ENCODE results near the gene IL17RB.

DNA sequence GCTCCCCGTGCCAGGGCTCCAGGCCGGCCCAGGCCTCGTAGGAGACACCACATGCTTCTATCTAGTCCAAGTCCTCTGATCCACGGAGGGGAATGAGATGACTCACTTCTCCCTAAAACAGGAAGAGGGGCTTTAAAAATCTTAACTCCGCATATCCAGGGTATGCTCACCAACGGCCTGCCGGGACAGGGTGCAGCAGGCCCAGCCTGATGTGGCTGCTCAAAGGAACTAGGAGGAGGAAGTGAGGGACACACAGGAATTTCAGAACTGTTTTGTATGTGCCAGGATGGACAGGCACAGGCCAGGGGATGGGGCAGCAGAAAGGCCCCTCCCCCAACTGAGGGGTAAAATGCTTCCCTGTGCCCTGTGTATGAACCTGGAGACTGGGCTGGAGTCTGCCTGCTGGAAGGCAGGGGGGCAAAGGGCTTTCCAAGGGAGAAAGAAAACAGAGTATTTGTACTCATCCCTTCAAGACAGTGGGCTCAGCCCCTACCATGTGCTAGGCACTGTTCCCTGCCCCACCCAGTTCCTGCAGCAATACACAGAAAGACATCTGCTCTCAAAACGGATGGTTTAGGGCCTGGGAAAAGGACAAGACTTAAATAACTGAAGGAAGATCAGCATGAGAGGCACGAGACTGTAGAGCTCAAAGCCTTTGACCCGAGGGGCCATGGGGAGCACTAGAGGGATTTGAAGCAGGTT lies 22.3 kb upstream of the IL17RB start:
- no peak for TF ChIP-seq EZH2phosphoT487 (IDR thresholded peaks at IDR 0.05; ENCODE audit: borderline replicate concordance, low read depth, low read length)
- TF ChIP-seq, protein P1, sequence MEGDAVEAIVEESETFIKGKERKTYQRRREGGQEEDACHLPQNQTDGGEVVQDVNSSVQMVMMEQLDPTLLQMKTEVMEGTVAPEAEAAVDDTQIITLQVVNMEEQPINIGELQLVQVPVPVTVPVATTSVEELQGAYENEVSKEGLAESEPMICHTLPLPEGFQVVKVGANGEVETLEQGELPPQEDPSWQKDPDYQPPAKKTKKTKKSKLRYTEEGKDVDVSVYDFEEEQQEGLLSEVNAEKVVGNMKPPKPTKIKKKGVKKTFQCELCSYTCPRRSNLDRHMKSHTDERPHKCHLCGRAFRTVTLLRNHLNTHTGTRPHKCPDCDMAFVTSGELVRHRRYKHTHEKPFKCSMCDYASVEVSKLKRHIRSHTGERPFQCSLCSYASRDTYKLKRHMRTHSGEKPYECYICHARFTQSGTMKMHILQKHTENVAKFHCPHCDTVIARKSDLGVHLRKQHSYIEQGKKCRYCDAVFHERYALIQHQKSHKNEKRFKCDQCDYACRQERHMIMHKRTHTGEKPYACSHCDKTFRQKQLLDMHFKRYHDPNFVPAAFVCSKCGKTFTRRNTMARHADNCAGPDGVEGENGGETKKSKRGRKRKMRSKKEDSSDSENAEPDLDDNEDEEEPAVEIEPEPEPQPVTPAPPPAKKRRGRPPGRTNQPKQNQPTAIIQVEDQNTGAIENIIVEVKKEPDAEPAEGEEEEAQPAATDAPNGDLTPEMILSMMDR (conservative IDR thresholded peaks at IDR 0.05; ENCODE audit: low read length), result no peak

Measured in OCI-LY7 (cell line).